ENCODE data around the gene OR13C9. TPM values are rescaled to one million over a fixed set of nuclear protein-coding genes. Genes with fewer than 3 reads are reported as not detected.

The OR13C9 gene
- total RNA-seq, 2 experiments from 2014 or later = not detected

- no peaks in the 10 kb centered on the region for H3K4me1 Mint-ChIP-seq
- no peaks in the 10 kb centered on the region for H3K36me3 Mint-ChIP-seq
- no peak for DNase-seq
- H3K27ac Mint-ChIP-seq = no peak overlapping the region
- no peak for ATAC-seq
- no peaks in the 10 kb centered on the region for H3K27me3 Mint-ChIP-seq
- CTCF ChIA-PET = no interaction called here
- no peaks in the 10 kb centered on the region for H3K9me3 Mint-ChIP-seq (ENCODE audit: low read depth)
- no peak overlapping the region for H3K4me3 Mint-ChIP-seq
Measured at GRCh38 chr9:104586496-104587180, 31.4 kb downstream of the OR13C9 start.

GRCh38 chr9:104580562-104580961 is 37.4 kb downstream of the OR13C9 start:
- Mint-ChIP-seq H3K27ac (no peak overlapping the region), H3K27me3 (no peaks in the 10 kb centered on the region), H3K36me3 (no peaks in the 10 kb centered on the region), H3K4me1 (no peaks in the 10 kb centered on the region), H3K9me3 (ENCODE audit: low read depth) (no peaks in the 10 kb centered on the region), H3K4me3 (no peak overlapping the region)
- no peak for ATAC-seq
- DNase-seq = no peak
- CTCF ChIA-PET = no interaction called here

- Mint-ChIP-seq H3K27me3 (no peaks in the 10 kb centered on the region), H3K27ac (no peak overlapping the region), H3K4me1 (no peaks in the 10 kb centered on the region), H3K9me3 (ENCODE audit: low read depth) (no peaks in the 10 kb centered on the region), H3K36me3 (no peaks in the 10 kb centered on the region), H3K4me3 (no peak overlapping the region)
- no peak for ATAC-seq
- CTCF ChIA-PET = no interaction called here
- DNase-seq = no peak
Measured at GRCh38 chr9:104577263-104577662, 40.7 kb downstream of the OR13C9 start.

GRCh38 chr9:104575456-104575855 is 42.5 kb downstream of the OR13C9 start:
- Mint-ChIP-seq H3K9me3 (ENCODE audit: low read depth) (no peaks in the 10 kb centered on the region), H3K4me3 (no peak overlapping the region), H3K27ac (no peak overlapping the region), H3K27me3 (no peaks in the 10 kb centered on the region), H3K36me3 (no peaks in the 10 kb centered on the region), H3K4me1 (no peaks in the 10 kb centered on the region)
- ATAC-seq (no peak), DNase-seq (no peak)
- CTCF ChIA-PET = no interaction called here

GRCh38 chr9:104572612-104573011 is 45.4 kb downstream of the OR13C9 start:
- peaks cover 4% of the 10 kb centered on the region for H3K9me3 Mint-ChIP-seq (ENCODE audit: low read depth)
- CTCF ChIA-PET = no interaction called here
- DNase-seq (no peak), ATAC-seq (no peak)
- H3K4me1 Mint-ChIP-seq = no peaks in the 10 kb centered on the region
- H3K4me3 Mint-ChIP-seq = no peak overlapping the region
- H3K27me3 Mint-ChIP-seq = no peaks in the 10 kb centered on the region
- H3K36me3 Mint-ChIP-seq = no peaks in the 10 kb centered on the region
- no peak overlapping the region for H3K27ac Mint-ChIP-seq

GRCh38 chr9:104568868-104569267 is 49.1 kb downstream of the OR13C9 start, which contains the start of gene OR13C8:
Gene OR13C8 (plus strand): TSS chr9:104569168. CDS start chr9:104569168, 0 bp downstream.
- no peaks in the 10 kb centered on the region for H3K4me1 Mint-ChIP-seq
- no peak within 1 kb of the TSS for H3K27ac Mint-ChIP-seq
- H3K4me3 Mint-ChIP-seq = no peak within 1 kb of the TSS
- peaks cover 4% of the 10 kb centered on the region for H3K9me3 Mint-ChIP-seq (ENCODE audit: low read depth)
- no peak for ATAC-seq
- no peak for DNase-seq
- CTCF ChIA-PET = no interaction called here
- no peaks in the 10 kb centered on the region for H3K36me3 Mint-ChIP-seq
- no peaks in the 10 kb centered on the region for H3K27me3 Mint-ChIP-seq

Other genes with a start within 250 kb of the OR13C9 start
- not detected for gene OR13F1, start 113.9 kb downstream of the OR13C9 start, total RNA-seq
- not detected for gene OR13C4, start 91.0 kb downstream of the OR13C9 start, total RNA-seq
- not detected for gene OR13C3, start 81.3 kb downstream of the OR13C9 start, total RNA-seq
- not detected for gene OR13C8, start 49.0 kb downstream of the OR13C9 start, total RNA-seq
- not detected for gene OR13C5, start 18.8 kb downstream of the OR13C9 start, total RNA-seq
- not detected for gene OR13C2, start 12.6 kb downstream of the OR13C9 start, total RNA-seq
- gene OR13D1, start 76.3 kb upstream of the OR13C9 start, total RNA-seq = not detected
- gene NIPSNAP3A, start 129.5 kb upstream of the OR13C9 start, total RNA-seq = 10 to 100 TPM; 14.1 to 16.2 TPM
- gene NIPSNAP3B, start 145.9 kb upstream of the OR13C9 start, total RNA-seq = 1 to 10 TPM in 1 of 2 experiments, under 1 TPM in 1; 0.91 to 1.1 TPM

Data from activated CD8-positive, alpha-beta memory T cell treated with anti-CD3 and anti-CD28 coated beads, Interleukin-2, amount 10 ng/mL, durations not matched to agents 7 days and 5 days (primary cell).